Esophagus muscularis mucosa (tissue), 4 donors: ENCODE data around the gene GON7. TPM values are rescaled to one million over a fixed set of nuclear protein-coding genes. Genes with fewer than 3 reads are reported as not detected.

Source experiments
- DNase-seq: peaks from one replicate; pipeline ENCODE4 v3.0.0-alpha.2; 2017; ENCODE audit errors: extremely low spot score
- H3K27ac ChIP-seq, 4 donors: fragments of 200-600 bp; sonication (generic); replicated peaks in 1 of 4; 1 replicate in 3 of 4; 2 replicates in 1 of 4; pipeline ENCODE4 v1.5.1; 2016 to 2019; ENCODE audit warnings: mild to moderate bottlenecking in 1 of 4
- H3K27me3 ChIP-seq, 4 donors: fragments of 200-600 bp; sonication (generic); one replicate each; pipeline versions ENCODE4 v1.5.1 to v1.6.0; 2016 to 2019
- H3K36me3 ChIP-seq, 4 donors: fragments of 200-600 bp; sonication (generic); one replicate each; pipeline ENCODE4 v1.5.1; 2016 to 2019
- H3K4me1 ChIP-seq, 4 donors: fragments of 200-600 bp; sonication (generic); one replicate each; pipeline ENCODE4 v1.5.1; 2016 to 2019
- H3K4me3 ChIP-seq, 4 donors: fragments of 200-600 bp; sonication (generic); 1 replicate in 2 of 4; 2 replicates in 2 of 4; pipeline ENCODE4 v1.5.1; 2016 to 2019; ENCODE audit warnings: mild to moderate bottlenecking in 4 of 4, moderate library complexity in 1 of 4
- H3K9me3 ChIP-seq, 4 donors: fragments of 200-600 bp; sonication (generic); 1 replicate in 3 of 4; 2 replicates in 1 of 4; pipeline ENCODE4 v1.5.1; 2016 to 2019
- EP300 ChIP-seq: sonication (generic); formaldehyde crosslinking; IDR thresholded peaks from one replicate; pipeline ENCODE4 v1.6.1; 2017; ENCODE audit warnings: antibody characterized with exemption
- POLR2A ChIP-seq: fragments of 450-650 bp; IDR thresholded peaks from one replicate; pipeline ENCODE4 v1.6.1; 2017; ENCODE audit warnings: antibody characterized with exemption, moderate library complexity, mild to moderate bottlenecking, low read depth
- POLR2AphosphoS5 ChIP-seq, 2 donors: sonication (generic); formaldehyde crosslinking; IDR thresholded peaks; one replicate each; pipeline ENCODE4 v1.6.1; 2017; ENCODE audit warnings: antibody characterized with exemption in 2 of 2
- WGBS: methylation state at CpG from one replicate; pipeline ENCODE4 v1.1.5; 2018; 5-methylcytosine and 5-hydroxymethylcytosine counted together
- intact Hi-C: fragments of 100-400 bp; cut with DNase I; formaldehyde crosslinking; loops from one replicate; pipeline ENCODE4 v1.15.1; 2023
- total RNA-seq, 4 donors: library from RNA; depleted of rRNA; stranded (reverse); fragments of >200 nt; gene quantifications; one replicate each; pipeline versions ENCODE4 v1.1.0 to v1.2.1, GENCODE V29; 2016
- TF ChIP-seq, protein P1 (sequence below), 3 experiments: fragments of 200-600 bp in 2 of 3; fragments of 450-650 bp in 1 of 3; sonication (generic) in 2 of 3; IDR thresholded peaks; one replicate each; pipeline ENCODE4 v1.5.1; 2017 to 2019; ENCODE audit warnings: antibody characterized with exemption in 3 of 3, mild to moderate bottlenecking in 2 of 3, moderate library complexity in 1 of 3

The GON7 gene
- total RNA-seq, 4 donors from 2014 or later, result 6.1 to 14.5 (median 11.6) TPM

DNA sequence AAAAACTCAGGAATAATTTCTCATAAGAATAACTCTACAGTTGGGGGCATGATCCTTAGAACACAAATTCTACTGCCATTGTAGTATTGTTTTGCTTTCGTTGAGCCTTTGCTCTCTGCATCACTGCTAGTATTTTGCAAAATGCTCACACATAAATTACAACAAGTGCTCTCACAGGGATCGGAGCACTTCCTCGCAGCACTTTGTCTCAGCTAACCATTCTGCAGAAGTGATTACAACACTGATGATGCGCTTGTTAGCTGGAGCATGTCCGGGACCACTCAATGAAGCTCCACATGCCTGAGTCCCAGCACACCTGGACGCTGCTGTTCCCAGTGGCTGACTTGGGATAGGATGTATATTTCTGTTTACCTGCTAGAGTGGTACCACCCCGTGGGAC is 53.7 kb downstream of the GON7 start:
- H3K4me3 ChIP-seq, result no peak overlapping the region
- no peak for DNase-seq
- H3K27ac ChIP-seq, result no peak overlapping the region
- no peaks in the 10 kb centered on the region for H3K9me3 ChIP-seq
- no peaks in the 10 kb centered on the region for H3K4me1 ChIP-seq
- WGBS, result 83% methylated on average over 7 of the region's 7 CpGs
- no peaks in the 10 kb centered on the region for H3K27me3 ChIP-seq
- no peaks in the 10 kb centered on the region for H3K36me3 ChIP-seq
- intact Hi-C loops, result no loop called here
- TF ChIP-seq EP300 (no peak), POLR2AphosphoS5 (IDR thresholded peaks at IDR 0.05) (no peak), POLR2A (no peak)
- TF ChIP-seq, protein P1, sequence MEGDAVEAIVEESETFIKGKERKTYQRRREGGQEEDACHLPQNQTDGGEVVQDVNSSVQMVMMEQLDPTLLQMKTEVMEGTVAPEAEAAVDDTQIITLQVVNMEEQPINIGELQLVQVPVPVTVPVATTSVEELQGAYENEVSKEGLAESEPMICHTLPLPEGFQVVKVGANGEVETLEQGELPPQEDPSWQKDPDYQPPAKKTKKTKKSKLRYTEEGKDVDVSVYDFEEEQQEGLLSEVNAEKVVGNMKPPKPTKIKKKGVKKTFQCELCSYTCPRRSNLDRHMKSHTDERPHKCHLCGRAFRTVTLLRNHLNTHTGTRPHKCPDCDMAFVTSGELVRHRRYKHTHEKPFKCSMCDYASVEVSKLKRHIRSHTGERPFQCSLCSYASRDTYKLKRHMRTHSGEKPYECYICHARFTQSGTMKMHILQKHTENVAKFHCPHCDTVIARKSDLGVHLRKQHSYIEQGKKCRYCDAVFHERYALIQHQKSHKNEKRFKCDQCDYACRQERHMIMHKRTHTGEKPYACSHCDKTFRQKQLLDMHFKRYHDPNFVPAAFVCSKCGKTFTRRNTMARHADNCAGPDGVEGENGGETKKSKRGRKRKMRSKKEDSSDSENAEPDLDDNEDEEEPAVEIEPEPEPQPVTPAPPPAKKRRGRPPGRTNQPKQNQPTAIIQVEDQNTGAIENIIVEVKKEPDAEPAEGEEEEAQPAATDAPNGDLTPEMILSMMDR (IDR thresholded peaks at IDR 0.05), result no peak

Other genes starting within 250 kb of the GON7 start
- 100 to 1,000 TPM; 108 to 221 (median 138) TPM for gene ITPK1, start 91.1 kb downstream of the GON7 start, total RNA-seq
- gene MOAP1, start 22.2 kb downstream of the GON7 start, total RNA-seq, result 10 to 100 TPM; 54.3 to 90.9 (median 61.7) TPM
- gene LYSET, start 21.7 kb downstream of the GON7 start, total RNA-seq, result 10 to 100 TPM in 3 of 4 donors, 1 to 10 TPM in 1; 6.8 to 15.6 (median 11.6) TPM
- 10 to 100 TPM; 26.2 to 33.6 (median 29.9) TPM for gene UBR7, start 191 bp upstream of the GON7 start, total RNA-seq
- 10 to 100 TPM; 28.8 to 35.7 (median 30.1) TPM for gene BTBD7, start 126.0 kb upstream of the GON7 start, total RNA-seq
- not detected for gene COX8C, start 140.1 kb upstream of the GON7 start, total RNA-seq
- under 1 TPM; under 0.01 to 0.23 (median 0.18) TPM for gene UNC79, start 223.9 kb upstream of the GON7 start, total RNA-seq